Sigmoid colon (tissue), 4 donors: ENCODE data around the gene ATP13A5.

Source experiments
- POLR2A ChIP-seq, 2 donors: fragments of 450-650 bp; IDR thresholded peaks; one replicate each; pipeline ENCODE4 v1.6.1; 2016; ENCODE audit warnings: antibody characterized with exemption in 2 of 2, mild to moderate bottlenecking in 2 of 2, moderate library complexity in 2 of 2
- POLR2AphosphoS5 ChIP-seq, 4 donors: sonication (generic); formaldehyde crosslinking; IDR thresholded peaks; one replicate each; pipeline ENCODE4 v1.6.1; 2017; ENCODE audit warnings: antibody characterized with exemption in 4 of 4
- TF ChIP-seq, protein P1 (sequence below), 4 experiments: fragments of 450-650 bp in 3 of 4; fragments of 200-600 bp in 1 of 4; IDR thresholded peaks; one replicate each; pipeline ENCODE4 v1.5.1; 2016 to 2019; ENCODE audit warnings: antibody characterized with exemption in 4 of 4, mild to moderate bottlenecking in 3 of 4, moderate library complexity in 2 of 4

DNA sequence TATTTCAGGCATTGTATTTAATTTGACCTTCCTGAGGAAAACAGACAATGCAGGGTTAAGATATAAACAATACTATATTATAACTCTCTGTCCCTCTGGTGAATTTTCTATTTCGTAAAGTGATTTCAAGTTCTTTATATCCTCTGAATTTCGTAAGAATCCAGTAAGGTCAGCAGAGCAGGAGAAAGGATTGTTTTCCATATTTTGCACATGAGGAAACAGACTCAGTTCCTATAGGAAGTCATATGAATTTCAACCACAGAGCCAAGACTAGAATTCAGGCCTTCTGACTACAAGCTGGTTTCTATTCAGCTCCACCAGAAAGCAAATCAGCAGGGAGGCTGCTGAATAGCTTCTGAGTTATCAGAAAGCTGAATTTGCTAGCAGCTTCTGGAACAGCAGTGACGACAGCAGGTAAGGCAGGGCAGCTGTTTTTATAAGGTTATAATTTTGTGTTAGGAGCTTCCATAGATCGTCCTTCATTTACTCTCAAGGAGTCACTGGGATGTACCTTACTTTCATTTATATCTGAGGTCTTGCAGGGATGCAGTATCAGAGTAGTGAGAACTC, 148.6 kb downstream of the ATP13A5 start:
- TF ChIP-seq, protein P1, sequence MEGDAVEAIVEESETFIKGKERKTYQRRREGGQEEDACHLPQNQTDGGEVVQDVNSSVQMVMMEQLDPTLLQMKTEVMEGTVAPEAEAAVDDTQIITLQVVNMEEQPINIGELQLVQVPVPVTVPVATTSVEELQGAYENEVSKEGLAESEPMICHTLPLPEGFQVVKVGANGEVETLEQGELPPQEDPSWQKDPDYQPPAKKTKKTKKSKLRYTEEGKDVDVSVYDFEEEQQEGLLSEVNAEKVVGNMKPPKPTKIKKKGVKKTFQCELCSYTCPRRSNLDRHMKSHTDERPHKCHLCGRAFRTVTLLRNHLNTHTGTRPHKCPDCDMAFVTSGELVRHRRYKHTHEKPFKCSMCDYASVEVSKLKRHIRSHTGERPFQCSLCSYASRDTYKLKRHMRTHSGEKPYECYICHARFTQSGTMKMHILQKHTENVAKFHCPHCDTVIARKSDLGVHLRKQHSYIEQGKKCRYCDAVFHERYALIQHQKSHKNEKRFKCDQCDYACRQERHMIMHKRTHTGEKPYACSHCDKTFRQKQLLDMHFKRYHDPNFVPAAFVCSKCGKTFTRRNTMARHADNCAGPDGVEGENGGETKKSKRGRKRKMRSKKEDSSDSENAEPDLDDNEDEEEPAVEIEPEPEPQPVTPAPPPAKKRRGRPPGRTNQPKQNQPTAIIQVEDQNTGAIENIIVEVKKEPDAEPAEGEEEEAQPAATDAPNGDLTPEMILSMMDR (IDR thresholded peaks at IDR 0.05) = no peak
- no peak for TF ChIP-seq POLR2A (IDR thresholded peaks at IDR 0.05)
- TF ChIP-seq POLR2AphosphoS5 (IDR thresholded peaks at IDR 0.05) = no peak
